ENCODE results near the gene KRT83.

KRT83 gene

GRCh38 chr12:52300796-52301691 is 20.2 kb downstream of the KRT83 start:
- no peak overlapping the region for H3K4me2 ChIP-seq (ENCODE audit: low read depth, low read length)
- no peak for DNase-seq
- no peak overlapping the region for H3K4me3 ChIP-seq (ENCODE audit: low read length)
- H3K9me3 ChIP-seq (replicated peaks; ENCODE audit: insufficient read depth, low read length) = no peaks in the 10 kb centered on the region
- no peaks in the 10 kb centered on the region for H3K79me2 ChIP-seq (ENCODE audit: low read length)
- H3F3A ChIP-seq (ENCODE audit: insufficient read depth, low read length) = no peaks in the 10 kb centered on the region
- H3K9ac ChIP-seq (ENCODE audit: low read length) = no peak overlapping the region
- H3K9me2 ChIP-seq (replicated peaks; ENCODE audit: insufficient read depth, low read length) = no peaks in the 10 kb centered on the region
- no peaks in the 10 kb centered on the region for H4K20me1 ChIP-seq (ENCODE audit: insufficient read depth, low read length)
- no peak overlapping the region for H3K27ac ChIP-seq (ENCODE audit: low read length)
- H3K4me1 ChIP-seq (ENCODE audit: low read length) = no peaks in the 10 kb centered on the region
- H3K36me3 ChIP-seq (replicated peaks; ENCODE audit: insufficient read depth, low read length) = no peaks in the 10 kb centered on the region
- H2AFZ ChIP-seq (ENCODE audit: low read length) = no peak overlapping the region
- TF ChIP-seq CTCF (IDR thresholded peaks at IDR 0.05; ENCODE audit: low read length) (no peak), EZH2phosphoT487 (IDR thresholded peaks at IDR 0.05; ENCODE audit: low read length) (no peak), EZH2 (optimal IDR thresholded peaks at IDR 0.05; ENCODE audit: low read depth, low read length) (no peak)
- H3K27me3 ChIP-seq (replicated peaks; ENCODE audit: insufficient read depth, low read length) = peaks cover 6% of the 10 kb centered on the region; the same call in 1 of the 2 replicates

DNA sequence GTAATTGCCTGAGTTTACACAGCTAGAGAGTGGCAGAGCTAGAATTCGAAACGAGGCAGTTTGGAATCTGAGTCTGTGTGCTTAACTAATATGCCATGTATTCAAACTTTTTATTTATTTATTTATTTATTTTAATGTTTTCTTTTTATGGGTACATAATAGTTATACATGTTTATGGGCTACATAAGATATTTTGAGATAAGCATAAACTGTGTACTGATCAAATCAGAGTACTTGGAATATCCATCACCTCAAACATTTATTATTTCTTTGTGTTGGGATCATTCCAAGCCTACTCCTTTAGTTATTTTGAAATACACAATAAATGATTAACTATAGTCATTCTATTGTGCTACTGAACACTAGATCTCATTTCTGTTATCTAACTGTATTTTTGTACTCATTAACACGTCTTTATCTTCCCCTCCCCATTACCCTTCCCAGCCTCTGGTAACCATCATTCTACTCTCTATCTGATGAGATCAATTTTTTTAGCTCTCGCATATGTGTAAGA is 22.5 kb downstream of the KRT83 start:
- Histone ChIP-seq H3K9ac (ENCODE audit: low read length) (no peak overlapping the region), H3F3A (ENCODE audit: insufficient read depth, low read length) (no peaks in the 10 kb centered on the region), H3K4me2 (ENCODE audit: low read depth, low read length) (no peak overlapping the region), H3K36me3 (replicated peaks; ENCODE audit: insufficient read depth, low read length) (no peaks in the 10 kb centered on the region), H3K4me1 (ENCODE audit: low read length) (no peaks in the 10 kb centered on the region), H3K9me3 (replicated peaks; ENCODE audit: insufficient read depth, low read length) (no peaks in the 10 kb centered on the region), H4K20me1 (ENCODE audit: insufficient read depth, low read length) (no peaks in the 10 kb centered on the region), H2AFZ (ENCODE audit: low read length) (no peak overlapping the region), H3K9me2 (replicated peaks; ENCODE audit: insufficient read depth, low read length) (no peaks in the 10 kb centered on the region), H3K79me2 (ENCODE audit: low read length) (no peaks in the 10 kb centered on the region), H3K4me3 (ENCODE audit: low read length) (no peak overlapping the region), H3K27me3 (replicated peaks; ENCODE audit: insufficient read depth, low read length) (peaks cover 6% of the 10 kb centered on the region; the same call in 1 of the 2 replicates), H3K27ac (ENCODE audit: low read length) (no peak overlapping the region)
- no peak for DNase-seq
- TF ChIP-seq EZH2 (optimal IDR thresholded peaks at IDR 0.05; ENCODE audit: low read depth, low read length) (no peak), CTCF (IDR thresholded peaks at IDR 0.05; ENCODE audit: low read length) (no peak), EZH2phosphoT487 (IDR thresholded peaks at IDR 0.05; ENCODE audit: low read length) (no peak)

DNA sequence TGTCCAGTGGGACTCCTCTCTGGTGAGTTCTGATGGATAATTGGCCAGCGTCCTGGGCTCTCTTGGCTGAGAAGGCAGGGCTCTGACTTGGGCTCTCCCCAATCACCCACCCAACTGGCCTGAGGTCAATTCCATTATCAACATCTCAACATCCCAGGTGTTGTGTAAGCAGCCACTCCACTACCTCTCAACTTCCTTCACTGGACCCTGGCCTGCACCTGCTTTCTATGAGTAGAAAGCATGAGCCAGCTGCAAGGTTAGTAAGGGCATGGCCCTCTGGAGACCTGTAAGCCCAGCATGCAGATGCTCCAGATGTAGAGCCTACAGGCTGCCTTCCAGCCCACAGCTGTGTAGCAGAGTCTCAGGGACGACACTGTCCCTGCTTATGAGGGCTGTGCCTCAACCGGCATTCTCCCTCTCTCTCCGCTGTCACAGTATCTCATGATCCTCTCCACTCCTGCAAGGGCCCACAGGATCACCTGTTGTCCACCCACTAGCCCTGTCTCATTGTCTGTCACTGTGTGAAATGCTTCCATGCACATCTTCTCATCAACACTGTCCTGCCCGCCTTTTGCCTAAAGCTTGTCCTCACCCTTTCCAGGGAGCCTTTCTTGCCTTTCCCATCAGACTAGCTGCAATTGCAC is 24.5 kb downstream of the KRT83 start:
- H3K4me3 ChIP-seq (ENCODE audit: low read length) = no peak overlapping the region
- no peaks in the 10 kb centered on the region for H3K9me2 ChIP-seq (replicated peaks; ENCODE audit: insufficient read depth, low read length)
- no peak overlapping the region for H3K27ac ChIP-seq (ENCODE audit: low read length)
- no peak overlapping the region for H3K4me2 ChIP-seq (ENCODE audit: low read depth, low read length)
- no peaks in the 10 kb centered on the region for H3K4me1 ChIP-seq (ENCODE audit: low read length)
- H3K27me3 ChIP-seq (replicated peaks; ENCODE audit: insufficient read depth, low read length) = peaks cover 10% of the 10 kb centered on the region; the same call in 1 of the 2 replicates
- H3K9ac ChIP-seq (ENCODE audit: low read length) = no peak overlapping the region
- H3K9me3 ChIP-seq (replicated peaks; ENCODE audit: insufficient read depth, low read length) = no peaks in the 10 kb centered on the region
- no peak overlapping the region for H2AFZ ChIP-seq (ENCODE audit: low read length)
- H4K20me1 ChIP-seq (ENCODE audit: insufficient read depth, low read length) = no peaks in the 10 kb centered on the region
- no peaks in the 10 kb centered on the region for H3F3A ChIP-seq (ENCODE audit: insufficient read depth, low read length)
- DNase-seq = no peak
- TF ChIP-seq CTCF (IDR thresholded peaks at IDR 0.05; ENCODE audit: low read length) = no peak
- no peak for TF ChIP-seq EZH2phosphoT487 (IDR thresholded peaks at IDR 0.05; ENCODE audit: low read length)
- no peak for TF ChIP-seq EZH2 (optimal IDR thresholded peaks at IDR 0.05; ENCODE audit: low read depth, low read length)
- H3K79me2 ChIP-seq (ENCODE audit: low read length) = no peaks in the 10 kb centered on the region
- no peaks in the 10 kb centered on the region for H3K36me3 ChIP-seq (replicated peaks; ENCODE audit: insufficient read depth, low read length)
